Measurements from ENCODE around the gene AIG1.

GRCh38 chr6:143241111-143241510 lies 180.4 kb downstream of the AIG1 start:
- TF ChIP-seq CTCF (conservative IDR thresholded peaks at IDR 0.05; ENCODE audit: low read length) = no peak
- no peak for TF ChIP-seq EZH2phosphoT487 (IDR thresholded peaks at IDR 0.05; ENCODE audit: borderline replicate concordance, low read depth, low read length)
